GM04503 (cell line): ENCODE measurements around the gene COL4A2.

Experiments used
- DNase-seq: peaks from one replicate; pipeline ENCODE4 v3.0.0-alpha.2; 2012; ENCODE audit warnings: low read depth

COL4A2 gene

DNA sequence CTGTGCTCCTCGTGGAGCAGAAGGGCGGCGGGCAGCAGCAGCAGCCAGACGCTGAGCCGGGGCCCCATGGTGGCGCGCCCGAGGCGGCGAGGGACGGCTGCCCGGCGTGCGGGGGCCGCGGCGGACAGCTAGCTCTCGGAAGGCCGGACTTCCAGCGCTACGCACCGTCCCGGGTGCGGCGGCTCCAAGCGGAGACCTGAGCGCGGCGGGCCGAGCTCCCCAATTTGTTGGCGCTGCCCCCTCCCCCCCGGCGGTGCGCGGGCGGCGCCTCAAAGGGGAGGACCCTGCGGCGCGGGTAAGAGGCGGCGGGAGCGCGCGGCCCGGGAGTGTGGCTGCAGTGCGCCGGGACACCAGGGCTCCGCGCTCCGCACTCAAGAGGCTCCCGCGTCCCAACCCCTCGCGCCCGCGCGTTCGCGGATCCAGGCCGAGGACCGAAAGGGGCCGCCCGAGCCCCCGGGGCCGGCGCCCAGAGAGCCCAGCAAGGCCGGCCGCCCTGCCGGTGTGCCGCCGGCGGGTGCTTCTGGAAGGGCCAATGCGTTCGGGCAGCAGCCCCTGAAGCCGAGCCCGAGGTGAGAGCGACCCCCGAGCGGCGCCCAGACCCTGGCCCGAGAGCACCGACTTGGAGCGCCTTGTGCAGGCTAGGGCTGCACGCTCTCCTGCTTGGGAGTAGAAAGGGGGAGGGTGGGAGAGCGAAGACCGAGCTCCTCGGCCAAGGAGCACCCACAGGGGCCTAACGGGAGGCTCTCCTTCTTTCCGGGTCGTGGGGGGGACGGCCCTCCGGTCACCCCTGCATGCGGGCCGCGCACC is at the start of gene COL4A2, which contains the start of gene COL4A1:
COL4A2 (plus strand) TSS at position 325 of the 807 bp plus-strand sequence. CDS start 620 bp downstream, outside the sequence.
COL4A1 (minus strand) TSS at position 198 of the 807 bp plus-strand sequence; CDS start at position 68, 130 bp downstream.
- no peak for DNase-seq

DNA sequence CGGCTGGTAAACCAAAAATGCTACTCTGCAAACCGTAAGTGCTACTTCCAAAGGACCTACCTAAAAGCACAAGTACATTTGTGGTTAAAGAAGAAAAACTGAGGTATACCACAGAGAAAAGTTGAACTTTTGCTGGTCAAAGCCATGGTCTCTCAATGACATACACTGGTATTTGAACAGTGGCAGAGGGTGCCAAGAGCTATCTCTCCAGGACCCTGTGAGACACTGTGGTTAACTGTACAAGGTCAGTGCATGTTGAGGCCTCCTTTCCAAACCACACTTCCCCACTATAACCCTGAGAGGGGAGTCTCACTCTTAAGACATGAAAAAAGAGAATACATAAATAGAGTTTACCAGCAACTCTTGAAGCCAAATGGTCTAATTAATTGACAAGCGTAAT is 49.7 kb upstream of the COL4A2 start:
- DNase-seq: no peak

DNA sequence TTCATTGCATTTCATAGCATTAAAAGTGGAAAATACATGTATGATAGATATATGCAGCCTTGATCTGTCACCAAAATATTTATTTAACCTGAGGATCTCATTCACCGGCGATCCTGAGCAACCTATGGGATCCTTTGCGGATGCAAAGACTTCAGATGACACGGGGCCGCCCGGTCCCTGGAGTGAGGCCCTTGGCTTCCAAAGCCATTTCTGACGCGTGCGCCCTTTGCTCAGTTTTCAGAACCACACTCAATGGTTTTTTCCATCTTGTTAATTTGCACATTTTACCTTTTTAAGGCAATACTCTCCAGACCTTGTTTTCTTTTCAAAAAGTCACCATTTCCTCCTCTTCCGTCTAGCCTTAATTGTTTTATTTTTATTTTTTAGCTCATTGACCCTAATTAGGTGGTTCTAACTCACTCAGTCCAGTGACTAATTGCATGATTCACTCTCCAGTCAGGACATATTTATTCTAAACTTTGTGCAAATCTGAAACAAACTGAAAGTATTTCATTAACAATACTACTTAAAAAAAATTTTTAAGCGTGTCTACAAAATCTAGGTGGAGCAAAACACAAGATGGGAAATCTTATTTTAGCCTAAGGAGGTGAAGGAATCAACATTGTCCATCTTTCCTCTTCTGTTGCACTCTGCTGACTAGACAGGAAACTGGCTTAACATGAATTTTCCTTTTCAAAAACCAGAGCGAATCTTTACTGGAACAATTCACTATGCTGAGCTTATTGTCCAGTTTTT is 48.0 kb upstream of the COL4A2 start:
- DNase-seq: no peak

DNA sequence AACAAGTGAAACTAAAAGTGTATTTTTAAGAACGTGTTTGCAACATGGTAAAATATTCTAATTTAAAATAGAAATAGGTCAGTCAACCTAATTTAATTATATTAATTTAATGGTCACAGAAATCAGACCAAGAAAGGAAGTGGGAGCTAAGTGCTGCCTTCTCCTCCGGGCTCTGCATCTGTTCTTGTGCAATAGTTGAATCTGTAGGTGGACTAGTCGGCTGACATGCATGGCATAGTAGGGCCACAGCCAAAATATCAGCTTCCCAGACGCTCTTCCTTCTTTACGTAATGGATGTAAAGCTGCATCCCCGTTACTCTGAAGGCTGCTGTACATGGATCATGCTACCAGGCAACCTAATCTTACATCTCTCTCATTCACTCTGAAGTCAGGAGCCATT is 47.4 kb upstream of the COL4A2 start:
- DNase-seq: no peak

DNA sequence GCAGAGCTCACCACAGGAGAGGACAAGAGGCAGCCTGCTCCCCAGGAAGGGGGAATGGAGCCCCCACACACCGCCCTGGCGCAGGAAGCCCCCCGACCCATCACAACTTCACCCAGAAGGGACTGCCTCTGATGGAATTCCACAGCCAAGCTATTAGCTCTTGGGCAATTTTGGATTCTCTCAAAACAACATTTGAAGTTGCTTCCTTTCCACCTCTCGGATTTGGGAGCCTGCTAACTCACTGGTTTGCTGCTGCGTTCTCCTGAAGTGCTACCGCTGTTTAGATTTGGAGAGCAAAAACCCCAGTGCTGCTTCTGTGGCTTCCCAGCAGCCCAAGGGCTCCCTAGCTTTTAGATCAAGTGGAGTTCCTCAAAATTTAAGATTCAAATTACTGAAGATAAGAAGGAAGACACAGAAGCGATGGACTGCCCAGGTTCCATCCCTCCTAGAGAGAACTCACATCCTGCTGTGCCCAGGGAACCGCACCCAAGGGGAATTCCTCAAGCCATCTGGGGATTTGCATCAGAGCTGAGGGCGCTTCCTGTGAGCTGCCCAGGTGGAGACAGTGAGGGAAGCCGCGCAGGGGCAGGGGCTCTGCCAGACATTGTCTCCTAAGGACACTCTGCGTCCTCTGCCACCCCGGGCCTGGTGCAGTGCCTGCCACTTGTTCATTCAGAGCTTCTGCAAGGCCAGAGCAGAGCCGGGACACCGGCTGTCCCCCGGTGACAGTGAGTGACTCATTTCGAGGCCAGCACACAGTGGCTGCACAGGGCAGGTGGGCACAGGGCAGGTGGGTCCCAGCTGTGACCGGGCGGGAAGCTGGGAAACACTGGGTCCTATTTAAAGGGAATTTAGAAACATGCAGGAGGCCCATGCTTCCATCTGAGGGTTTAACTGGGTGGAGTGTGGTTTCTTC is 45.7 kb upstream of the COL4A2 start:
- DNase-seq: no peak

DNA sequence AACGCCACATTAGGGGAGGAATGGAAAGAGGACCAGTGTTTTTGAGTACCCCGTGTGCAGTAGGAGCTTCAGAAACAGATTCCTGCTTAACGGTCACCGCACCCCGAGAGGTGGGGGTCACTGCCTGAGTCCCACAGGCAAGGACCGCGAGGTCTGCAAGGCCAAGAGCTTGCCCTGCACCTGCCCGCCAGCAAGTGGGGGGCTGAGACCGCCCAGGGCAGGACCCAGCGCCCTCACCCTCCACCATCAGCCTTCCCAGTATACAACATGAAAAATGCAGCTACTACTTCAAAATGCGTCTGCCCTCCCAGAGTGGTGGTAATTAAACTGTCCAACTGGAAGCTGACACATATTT is 45.0 kb upstream of the COL4A2 start:
- DNase-seq: no peak

DNA sequence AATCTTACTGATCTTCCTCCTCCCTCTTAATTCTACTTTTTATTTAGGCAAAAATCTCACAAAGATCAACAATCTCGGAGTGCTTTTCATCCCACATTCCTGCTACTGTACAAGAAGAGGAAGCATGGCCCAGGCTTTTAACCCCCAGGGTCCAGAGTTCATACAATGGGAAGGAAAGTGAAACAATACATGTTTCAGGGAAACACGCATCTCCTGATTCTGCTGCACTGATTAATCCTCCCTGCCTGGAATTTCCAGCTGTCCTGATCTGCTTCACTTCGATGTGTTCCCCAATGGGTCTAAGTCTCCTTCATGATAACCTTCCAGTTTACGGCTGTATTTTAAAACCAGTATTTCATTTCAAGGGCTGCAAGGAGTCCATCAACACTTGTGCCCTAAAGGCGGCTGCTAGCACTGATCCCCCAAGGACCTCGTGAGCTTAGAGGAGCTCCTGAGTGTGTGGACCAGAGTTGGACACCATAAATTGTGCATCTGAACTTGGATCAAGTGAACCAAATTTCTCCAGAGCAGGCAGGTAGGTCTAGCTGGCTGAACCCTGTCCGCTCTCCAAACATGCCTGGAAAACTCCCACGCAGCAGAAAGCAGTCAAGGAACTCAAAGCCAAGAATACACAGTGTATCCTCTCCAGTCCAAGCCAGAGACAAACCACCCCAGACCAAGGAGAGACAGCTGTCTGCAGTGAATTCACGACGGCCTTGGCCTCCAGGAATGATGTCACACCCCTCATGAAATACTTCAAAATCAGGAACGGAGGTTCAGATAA is 44.4 kb upstream of the COL4A2 start:
- no peak for DNase-seq

DNA sequence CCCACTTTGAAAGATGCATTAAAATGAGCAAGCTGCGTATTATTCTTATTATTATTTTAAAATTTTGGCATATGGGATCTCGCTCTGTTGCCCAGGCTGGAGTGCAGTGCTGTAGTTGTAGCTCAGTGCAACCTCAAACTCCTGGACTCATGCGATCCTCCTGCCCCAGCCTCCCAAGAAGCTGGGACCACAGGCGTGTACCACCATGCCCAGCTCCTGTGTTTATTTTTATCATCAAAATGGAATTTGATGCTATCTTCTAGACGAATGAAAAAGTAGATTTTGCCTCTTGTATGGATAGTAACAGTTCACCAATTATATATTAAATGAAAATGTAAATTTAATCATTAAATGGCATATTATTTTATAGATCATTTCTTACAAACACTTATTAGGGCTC is 43.7 kb upstream of the COL4A2 start:
- DNase-seq: no peak

DNA sequence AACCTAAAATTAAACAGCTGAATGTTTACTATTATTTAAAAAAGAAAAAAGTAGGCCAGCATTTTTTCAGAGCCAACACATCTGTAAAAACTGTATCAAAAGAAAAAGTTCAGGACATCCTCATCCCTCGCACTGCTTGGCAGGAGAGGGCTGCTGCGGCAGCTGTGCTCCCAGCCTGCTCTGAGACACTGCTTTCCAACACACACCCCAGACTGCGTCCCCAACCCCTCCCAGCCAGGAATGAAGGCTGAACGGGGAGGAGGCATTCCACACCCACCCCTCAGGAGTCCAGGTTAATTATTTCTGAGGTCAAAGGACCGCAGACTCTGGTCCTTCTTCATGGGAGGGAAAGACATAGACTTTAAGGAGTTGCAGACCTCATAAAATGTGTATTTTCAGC is 43.2 kb upstream of the COL4A2 start:
- DNase-seq: no peak

DNA sequence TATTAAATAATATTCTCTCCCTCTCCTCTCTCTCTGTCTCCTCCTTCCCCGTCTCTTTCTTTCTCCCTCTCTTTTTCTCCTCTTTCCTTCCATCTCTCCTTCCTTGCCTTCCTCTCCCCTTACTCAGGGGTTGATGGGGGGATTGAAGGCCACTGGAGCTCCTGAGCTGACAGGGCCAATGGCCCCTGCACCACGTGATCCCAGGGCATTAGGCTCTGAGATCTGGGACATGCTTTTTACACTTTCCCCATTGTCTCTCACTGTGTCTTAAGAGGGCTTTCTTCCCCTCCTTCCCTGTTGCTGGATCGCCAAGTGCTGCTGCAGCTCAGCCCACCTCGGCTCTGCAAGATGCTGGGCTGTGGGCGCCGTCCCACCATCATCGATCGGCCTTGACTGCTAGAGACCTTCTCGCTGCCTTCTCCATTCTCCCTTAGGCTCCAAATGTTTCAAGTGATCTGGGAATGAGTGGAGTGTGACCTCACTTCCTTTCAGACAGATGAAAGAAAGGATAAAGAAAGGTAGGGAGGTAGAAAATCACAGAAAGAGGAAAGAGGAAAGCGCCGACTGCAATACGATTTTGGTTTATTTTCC is 42.3 kb upstream of the COL4A2 start:
- no peak for DNase-seq

DNA sequence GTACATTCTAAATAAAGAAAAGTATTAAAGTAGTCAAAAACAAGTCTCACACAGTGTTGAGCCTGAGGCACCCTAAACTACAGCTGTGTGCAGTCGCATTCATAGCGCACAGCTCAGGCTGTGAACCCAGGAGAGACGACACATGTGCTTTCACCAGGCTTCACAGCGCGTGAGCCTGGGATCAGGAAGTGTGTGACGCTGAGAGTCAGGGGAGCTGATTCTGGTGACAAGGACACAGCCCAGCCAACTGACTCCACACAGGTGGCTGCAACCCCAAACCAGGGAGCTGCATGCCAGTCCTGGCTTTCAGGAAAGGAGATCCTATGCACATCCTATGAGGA is 41.8 kb upstream of the COL4A2 start:
- no peak for DNase-seq

DNA sequence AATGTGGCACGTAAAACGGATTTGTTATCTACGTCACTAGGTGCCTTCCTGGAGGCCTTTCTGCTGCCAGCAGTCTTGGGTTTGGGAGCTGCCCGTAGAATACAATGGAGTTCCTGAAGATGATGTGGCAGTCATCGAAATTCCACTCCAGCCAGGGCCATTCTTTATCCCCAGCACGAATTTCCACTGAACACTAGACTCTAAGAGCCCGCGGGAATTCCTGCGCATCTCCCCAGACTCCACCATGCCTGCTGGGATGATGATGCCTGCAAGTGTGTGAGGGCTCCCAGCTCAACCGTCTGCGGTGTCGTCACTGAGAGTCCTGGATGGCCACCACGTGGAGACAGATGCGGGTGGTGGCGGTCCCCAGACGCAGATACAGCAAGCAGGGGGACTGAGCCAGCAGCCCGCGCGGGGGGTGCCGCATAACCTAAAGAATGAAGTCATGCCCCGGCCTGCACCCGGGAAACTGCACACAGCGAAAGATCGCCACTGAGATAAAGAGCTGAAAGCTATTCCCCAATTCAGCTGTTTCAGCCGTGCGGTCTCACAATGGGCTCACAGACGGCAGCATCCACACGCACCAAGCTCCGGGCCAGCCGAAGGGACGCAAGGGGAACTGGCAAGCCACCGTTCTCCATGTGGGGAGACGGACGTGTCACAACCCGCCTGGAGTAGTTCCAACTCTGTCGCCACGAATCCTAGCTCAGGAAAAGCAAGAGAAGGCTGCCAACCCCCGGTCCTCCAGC is 41.2 kb upstream of the COL4A2 start:
- no peak for DNase-seq

DNA sequence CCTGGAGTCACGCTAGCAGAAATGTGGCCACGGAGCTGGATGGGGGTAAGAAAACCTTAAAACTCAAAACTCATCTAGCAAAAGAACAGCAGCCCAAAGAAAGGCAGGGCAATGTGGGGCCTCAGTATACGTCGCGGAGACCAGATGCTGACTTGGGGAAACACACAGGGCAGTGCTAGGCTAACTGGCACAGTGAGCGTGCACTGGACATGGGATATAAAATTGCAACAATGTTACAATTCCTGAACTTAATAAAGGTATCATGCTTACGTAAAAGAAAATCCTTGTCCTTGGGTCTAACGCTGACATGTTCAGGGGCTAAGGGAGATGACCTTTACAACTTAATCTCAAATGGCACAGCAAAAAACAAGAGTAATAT is 40.7 kb upstream of the COL4A2 start:
- no peak for DNase-seq

DNA sequence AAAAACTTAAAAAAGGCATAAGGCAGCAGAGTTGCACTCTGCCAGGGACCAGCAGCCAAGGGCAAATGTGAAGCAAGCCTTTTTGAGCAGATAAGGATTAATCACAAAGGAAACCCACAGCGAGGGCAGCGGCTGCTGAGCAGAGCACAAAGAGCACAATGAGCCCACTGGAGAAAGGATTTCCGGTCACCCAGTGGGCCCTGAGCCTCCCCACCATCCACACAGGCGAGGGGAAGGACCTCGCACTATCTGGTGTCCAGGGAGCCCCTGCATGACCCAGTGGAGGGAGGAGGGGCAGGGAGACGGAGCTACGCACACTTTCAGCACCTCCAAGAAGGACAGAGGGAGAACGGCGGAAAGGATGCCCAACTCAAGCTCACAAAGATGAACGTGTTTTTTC is 40.1 kb upstream of the COL4A2 start:
- no peak for DNase-seq

DNA sequence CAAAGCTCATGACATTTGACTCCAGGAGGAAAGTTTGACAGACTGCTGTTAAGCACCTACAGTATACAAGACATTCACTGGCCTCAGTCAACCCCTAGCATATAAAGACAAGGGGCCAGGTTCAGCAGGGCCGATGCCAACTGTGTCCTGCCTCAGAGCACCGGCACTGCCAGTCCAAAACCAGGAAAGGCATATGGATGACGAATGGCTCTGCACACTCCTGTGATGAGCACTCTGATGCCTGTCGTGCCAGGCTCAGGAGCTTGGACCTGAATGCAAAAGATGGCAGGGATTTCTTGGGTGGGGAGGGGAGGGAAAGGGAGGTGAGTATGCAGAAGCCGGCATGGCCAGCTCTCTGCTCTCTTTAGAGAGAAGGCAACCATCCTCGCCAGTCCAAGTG is 39.0 kb upstream of the COL4A2 start:
- DNase-seq: no peak

DNA sequence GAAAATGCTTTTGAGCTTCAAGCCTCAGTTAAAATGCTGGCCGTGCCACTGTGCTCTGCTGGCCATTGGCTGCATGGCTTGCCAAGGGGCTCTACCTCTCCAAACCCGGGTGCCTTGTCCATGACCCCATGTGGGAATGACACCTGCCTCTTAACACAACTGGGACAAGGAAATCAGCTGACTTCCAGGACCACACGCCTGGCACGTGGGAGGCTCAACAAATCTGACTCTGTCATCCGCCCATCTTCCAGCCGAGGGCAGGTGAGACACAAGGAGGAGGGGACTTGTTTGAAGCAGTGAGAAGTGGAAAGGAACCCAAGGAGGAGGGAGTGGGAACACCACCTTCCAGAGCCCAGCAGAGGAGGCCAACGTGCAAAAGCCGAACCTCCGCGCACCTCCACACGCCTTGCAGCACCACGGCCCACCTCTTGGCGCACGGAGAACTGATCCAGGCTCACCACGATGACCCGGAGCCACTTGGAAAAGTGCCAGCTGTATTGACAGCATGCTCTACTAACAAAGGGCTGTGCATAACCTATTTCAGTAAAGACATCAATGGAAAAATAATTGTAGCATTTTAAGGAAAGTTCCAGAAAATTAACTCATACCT is 38.4 kb upstream of the COL4A2 start:
- no peak for DNase-seq

DNA sequence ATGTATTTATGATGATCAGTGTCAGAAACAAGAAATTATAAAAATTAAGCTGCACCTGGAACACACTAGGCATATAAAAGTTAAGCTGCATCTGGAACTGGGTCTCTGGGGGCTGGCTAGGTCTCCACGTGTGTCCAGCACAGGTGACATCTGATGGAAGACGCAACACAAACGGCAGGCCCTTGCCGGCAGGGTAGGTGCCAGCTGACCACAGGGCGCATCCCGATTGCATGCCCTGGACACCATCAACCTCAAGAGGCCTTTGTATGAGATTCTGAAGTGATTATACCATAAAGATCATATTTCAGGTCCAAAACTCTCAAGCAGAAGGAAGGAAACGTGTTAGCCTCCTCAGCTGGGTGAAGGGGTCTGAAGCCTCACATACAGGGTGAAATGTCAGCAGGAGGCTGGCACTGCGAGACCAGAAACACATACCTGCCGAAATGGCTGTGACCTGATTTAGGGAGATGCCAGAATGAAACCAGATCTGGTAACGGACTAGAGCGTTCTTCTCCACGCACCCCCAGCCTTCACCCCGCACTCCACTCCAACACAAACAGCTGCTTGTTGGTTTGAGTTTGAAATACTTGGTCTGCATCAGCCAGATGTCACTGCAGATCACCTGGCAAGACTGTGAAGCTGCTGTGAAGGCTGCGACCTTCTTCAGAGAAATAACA is 37.4 kb upstream of the COL4A2 start:
- DNase-seq: no peak

DNA sequence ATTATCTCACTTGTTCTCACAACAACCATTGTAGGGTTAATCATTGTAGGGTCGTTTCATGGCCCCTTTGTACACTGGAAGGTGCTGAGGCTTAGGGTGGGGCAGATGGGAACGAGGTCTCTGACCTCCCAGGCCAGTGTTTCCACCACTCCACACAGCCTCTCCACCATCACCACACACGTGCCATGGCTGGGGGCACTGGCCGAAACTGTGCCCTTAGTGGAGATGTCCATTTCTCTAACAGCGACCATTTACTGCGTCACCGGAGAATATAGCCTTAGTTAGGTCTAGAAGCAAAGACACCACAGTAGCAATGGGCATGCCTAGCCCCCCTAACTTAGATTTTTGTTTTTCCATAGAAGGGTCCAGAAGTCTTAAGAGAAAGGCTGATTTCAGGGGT is 36.6 kb upstream of the COL4A2 start:
- no peak for DNase-seq

DNA sequence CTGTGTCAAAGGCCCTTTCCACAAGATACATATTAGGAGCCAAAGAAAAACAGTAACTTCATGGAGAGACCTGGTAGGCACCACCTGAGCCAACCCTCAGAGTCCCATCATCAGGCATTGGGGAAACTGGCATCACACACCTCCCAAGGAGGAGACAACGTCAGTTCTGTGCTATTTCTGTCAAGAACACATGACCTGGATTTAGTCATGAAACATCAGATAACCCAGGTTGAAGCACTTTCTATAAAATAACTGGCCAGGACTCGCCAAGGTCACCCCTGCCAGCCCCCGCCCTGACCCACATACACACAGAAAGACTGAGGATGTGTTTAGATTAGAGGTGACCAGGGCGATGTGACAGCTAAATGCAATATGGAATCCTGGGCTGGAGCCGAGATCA is 35.8 kb upstream of the COL4A2 start:
- DNase-seq: no peak

DNA sequence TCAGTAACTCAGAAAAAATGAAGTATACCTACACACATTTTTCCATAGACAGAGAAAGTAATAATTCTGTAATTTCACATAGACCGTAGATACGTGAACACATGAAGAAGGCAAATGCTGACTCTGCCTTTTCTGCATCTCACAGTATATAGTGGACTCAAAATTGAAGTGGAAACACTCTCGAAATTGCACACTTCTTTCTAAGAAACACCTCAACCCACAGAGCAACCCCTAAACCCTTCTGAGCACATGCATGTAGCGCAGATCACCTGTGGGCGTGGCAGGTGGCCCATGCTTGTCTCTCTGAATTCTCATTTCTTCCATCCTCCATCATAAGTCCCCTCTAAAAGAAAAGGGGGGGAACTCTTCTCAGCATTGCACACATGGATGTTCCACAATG is 34.9 kb upstream of the COL4A2 start:
- no peak for DNase-seq
